ENCODE results near the gene ERLIN1. TPM values are rescaled to one million over a fixed set of nuclear protein-coding genes. Genes with fewer than 3 reads are reported as not detected.

The ERLIN1 gene
- total and polyA plus RNA-seq, 2 experiments from 2014 or later = 7.2 to 20.4 TPM

DNA sequence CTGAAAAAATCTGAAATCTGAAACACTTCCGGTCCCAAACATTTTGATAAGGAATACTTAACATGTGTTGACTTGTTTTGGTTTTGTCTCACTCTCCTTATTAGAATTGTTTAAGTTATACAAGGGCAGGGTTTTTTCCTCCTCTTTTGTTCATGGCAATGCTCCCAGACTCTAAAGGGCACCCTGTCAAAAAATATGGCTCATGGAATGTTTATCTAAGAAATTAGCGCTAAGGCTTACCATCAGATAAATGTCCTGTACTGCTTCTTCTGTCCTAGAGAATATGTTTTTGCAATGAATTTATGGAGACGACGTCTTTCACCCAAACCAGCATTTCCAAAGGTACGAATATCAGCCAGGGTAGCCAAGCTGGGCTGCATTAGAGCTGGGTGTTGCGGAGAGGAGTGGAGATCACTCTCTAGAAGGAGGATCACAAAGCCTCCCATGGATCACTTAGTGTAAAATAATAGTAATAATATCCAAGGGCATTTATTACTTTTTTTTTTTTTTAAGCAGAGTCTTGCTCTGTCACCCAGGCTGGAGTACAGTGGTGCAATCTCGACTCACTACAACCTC is 46.8 kb downstream of the ERLIN1 start (continued):
- TF ChIP-seq, protein P1, sequence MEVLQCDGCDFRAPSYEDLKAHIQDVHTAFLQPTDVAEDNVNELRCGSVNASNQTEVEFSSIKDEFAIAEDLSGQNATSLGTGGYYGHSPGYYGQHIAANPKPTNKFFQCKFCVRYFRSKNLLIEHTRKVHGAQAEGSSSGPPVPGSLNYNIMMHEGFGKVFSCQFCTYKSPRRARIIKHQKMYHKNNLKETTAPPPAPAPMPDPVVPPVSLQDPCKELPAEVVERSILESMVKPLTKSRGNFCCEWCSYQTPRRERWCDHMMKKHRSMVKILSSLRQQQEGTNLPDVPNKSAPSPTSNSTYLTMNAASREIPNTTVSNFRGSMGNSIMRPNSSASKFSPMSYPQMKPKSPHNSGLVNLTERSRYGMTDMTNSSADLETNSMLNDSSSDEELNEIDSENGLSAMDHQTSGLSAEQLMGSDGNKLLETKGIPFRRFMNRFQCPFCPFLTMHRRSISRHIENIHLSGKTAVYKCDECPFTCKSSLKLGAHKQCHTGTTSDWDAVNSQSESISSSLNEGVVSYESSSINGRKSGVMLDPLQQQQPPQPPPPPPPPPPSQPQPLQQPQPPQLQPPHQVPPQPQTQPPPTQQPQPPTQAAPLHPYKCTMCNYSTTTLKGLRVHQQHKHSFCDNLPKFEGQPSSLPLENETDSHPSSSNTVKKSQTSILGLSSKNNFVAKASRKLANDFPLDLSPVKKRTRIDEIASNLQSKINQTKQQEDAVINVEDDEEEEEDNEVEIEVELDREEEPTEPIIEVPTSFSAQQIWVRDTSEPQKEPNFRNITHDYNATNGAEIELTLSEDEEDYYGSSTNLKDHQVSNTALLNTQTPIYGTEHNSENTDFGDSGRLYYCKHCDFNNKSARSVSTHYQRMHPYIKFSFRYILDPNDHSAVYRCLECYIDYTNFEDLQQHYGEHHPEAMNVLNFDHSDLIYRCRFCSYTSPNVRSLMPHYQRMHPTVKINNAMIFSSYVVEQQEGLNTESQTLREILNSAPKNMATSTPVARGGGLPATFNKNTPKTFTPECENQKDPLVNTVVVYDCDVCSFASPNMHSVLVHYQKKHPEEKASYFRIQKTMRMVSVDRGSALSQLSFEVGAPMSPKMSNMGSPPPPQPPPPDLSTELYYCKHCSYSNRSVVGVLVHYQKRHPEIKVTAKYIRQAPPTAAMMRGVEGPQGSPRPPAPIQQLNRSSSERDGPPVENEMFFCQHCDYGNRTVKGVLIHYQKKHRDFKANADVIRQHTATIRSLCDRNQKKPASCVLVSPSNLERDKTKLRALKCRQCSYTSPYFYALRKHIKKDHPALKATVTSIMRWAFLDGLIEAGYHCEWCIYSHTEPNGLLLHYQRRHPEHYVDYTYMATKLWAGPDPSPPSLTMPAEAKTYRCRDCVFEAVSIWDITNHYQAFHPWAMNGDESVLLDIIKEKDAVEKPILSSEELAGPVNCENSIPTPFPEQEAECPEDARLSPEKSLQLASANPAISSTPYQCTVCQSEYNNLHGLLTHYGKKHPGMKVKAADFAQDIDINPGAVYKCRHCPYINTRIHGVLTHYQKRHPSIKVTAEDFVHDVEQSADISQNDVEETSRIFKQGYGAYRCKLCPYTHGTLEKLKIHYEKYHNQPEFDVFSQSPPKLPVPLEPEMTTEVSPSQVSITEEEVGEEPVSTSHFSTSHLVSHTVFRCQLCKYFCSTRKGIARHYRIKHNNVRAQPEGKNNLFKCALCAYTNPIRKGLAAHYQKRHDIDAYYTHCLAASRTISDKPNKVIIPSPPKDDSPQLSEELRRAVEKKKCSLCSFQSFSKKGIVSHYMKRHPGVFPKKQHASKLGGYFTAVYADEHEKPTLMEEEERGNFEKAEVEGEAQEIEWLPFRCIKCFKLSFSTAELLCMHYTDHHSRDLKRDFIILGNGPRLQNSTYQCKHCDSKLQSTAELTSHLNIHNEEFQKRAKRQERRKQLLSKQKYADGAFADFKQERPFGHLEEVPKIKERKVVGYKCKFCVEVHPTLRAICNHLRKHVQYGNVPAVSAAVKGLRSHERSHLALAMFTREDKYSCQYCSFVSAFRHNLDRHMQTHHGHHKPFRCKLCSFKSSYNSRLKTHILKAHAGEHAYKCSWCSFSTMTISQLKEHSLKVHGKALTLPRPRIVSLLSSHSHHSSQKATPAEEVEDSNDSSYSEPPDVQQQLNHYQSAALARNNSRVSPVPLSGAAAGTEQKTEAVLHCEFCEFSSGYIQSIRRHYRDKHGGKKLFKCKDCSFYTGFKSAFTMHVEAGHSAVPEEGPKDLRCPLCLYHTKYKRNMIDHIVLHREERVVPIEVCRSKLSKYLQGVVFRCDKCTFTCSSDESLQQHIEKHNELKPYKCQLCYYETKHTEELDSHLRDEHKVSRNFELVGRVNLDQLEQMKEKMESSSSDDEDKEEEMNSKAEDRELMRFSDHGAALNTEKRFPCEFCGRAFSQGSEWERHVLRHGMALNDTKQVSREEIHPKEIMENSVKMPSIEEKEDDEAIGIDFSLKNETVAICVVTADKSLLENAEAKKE (CRISPR knock-in tag; IDR thresholded peaks at IDR 0.05) = no peak
- TF ChIP-seq NANOG (IDR thresholded peaks at IDR 0.05; ENCODE audit: borderline replicate concordance) (no peak), JUNB (IDR thresholded peaks at IDR 0.05; ENCODE audit: unreplicated experiment) (no peak), ZNF114 (CRISPR knock-in tag; IDR thresholded peaks at IDR 0.05) (no peak), EZH2 (IDR thresholded peaks at IDR 0.05; ENCODE audit: low read depth, unreplicated experiment) (no peak), POLR2AphosphoS5 (IDR thresholded peaks at IDR 0.05; ENCODE audit: low read depth) (no peak)

DNA sequence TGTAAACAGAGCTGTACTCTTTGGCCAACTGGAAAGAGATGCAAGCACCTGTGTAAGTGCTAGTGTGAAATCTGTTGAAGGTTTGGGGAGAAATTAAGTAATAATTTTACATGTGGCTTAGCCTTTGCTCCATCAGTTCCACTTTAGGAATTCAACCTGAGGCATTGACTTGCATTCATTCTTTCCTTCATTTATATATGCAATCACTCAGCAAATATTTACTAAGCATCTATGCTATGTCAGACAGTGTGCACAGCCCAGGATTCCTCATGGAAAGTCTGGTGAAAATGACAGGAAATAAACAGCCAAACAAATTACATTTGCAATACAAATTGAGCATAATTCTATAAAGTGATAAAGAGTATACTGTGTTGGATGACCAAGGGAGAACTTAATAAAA is 50.3 kb downstream of the ERLIN1 start:
- Histone ChIP-seq H3F3A (replicated peaks; ENCODE audit: low read depth) (no peaks in the 10 kb centered on the region), H3K4me2 (no peak overlapping the region), H3K27ac (ENCODE audit: low read depth) (no peak overlapping the region), H3K27me3 (ENCODE audit: insufficient read depth) (no peaks in the 10 kb centered on the region), H3K4me1 (ENCODE audit: insufficient read depth) (no peaks in the 10 kb centered on the region), H3K9me2 (ENCODE audit: insufficient read depth) (peaks cover under 1% of the 10 kb centered on the region; the same call in 1 of the 2 replicates), H3K36me3 (ENCODE audit: insufficient read depth) (no peaks in the 10 kb centered on the region), H3K79me2 (replicated peaks; ENCODE audit: insufficient read depth) (no peaks in the 10 kb centered on the region), H3K4me3 (no peak overlapping the region), H4K20me1 (replicated peaks; ENCODE audit: insufficient read depth) (no peaks in the 10 kb centered on the region), H2AFZ (no peak overlapping the region)
- peaks cover under 1% of the 10 kb centered on the region for H3K27me3 Mint-ChIP-seq (ENCODE audit: insufficient read depth, low read depth, poor library complexity)
- H3K9me3 Mint-ChIP-seq = peaks cover 23% of the 10 kb centered on the region
- no peak overlapping the region for H3K27ac Mint-ChIP-seq
- H3K4me3 Mint-ChIP-seq = no peak overlapping the region
- peaks cover 2% of the 10 kb centered on the region; the same call in 1 of the 3 replicates for H3K36me3 Mint-ChIP-seq (ENCODE audit: low read depth)
- no peak for DNase-seq (ENCODE audit: low spot score)
- ATAC-seq = no peak
- TF ChIP-seq POLR2AphosphoS5 (IDR thresholded peaks at IDR 0.05; ENCODE audit: low read depth) = no peak
- TF ChIP-seq, protein P1 (CRISPR knock-in tag; IDR thresholded peaks at IDR 0.05) = no peak
- TF ChIP-seq, protein P2, sequence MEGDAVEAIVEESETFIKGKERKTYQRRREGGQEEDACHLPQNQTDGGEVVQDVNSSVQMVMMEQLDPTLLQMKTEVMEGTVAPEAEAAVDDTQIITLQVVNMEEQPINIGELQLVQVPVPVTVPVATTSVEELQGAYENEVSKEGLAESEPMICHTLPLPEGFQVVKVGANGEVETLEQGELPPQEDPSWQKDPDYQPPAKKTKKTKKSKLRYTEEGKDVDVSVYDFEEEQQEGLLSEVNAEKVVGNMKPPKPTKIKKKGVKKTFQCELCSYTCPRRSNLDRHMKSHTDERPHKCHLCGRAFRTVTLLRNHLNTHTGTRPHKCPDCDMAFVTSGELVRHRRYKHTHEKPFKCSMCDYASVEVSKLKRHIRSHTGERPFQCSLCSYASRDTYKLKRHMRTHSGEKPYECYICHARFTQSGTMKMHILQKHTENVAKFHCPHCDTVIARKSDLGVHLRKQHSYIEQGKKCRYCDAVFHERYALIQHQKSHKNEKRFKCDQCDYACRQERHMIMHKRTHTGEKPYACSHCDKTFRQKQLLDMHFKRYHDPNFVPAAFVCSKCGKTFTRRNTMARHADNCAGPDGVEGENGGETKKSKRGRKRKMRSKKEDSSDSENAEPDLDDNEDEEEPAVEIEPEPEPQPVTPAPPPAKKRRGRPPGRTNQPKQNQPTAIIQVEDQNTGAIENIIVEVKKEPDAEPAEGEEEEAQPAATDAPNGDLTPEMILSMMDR (conservative IDR thresholded peaks at IDR 0.05; ENCODE audit: low read depth in 2 of 2) = no peak
- H3K4me1 Mint-ChIP-seq = no peaks in the 10 kb centered on the region
